ENCODE data around the gene ANP32A.

- TF ChIP-seq CTCF (IDR thresholded peaks at IDR 0.05) (no peak), ZFX (IDR thresholded peaks at IDR 0.05; ENCODE audit: borderline replicate concordance) (no peak)
Observed at GRCh38 chr15:68763063-68763462, 57.6 kb downstream of the ANP32A start.
